GM19099 (cell line): Measurements from ENCODE around the gene GNG8.

Experiments
- POLR2A ChIP-seq: IDR thresholded peaks from 3 replicates; pipeline ENCODE4 v1.6.1; 2011; ENCODE audit warnings: low read depth; ENCODE audit not compliant: insufficient read length; ENCODE audit errors: extremely low read depth

The GNG8 gene

GRCh38 chr19:46613525-46613924 lies 22.5 kb downstream of the GNG8 start:
- no peak for TF ChIP-seq POLR2A

GRCh38 chr19:46611776-46612175 lies 24.2 kb downstream of the GNG8 start:
- no peak for TF ChIP-seq POLR2A

- TF ChIP-seq POLR2A: no peak
Observed at GRCh38 chr19:46610851-46611770, 24.9 kb downstream of the GNG8 start.

- TF ChIP-seq POLR2A: no peak
Observed at GRCh38 chr19:46610413-46610775, 25.6 kb downstream of the GNG8 start.

- no peak for TF ChIP-seq POLR2A
Observed at GRCh38 chr19:46609511-46610412, 26.2 kb downstream of the GNG8 start.

GRCh38 chr19:46608581-46609345 lies 27.2 kb downstream of the GNG8 start:
- no peak for TF ChIP-seq POLR2A

DNA sequence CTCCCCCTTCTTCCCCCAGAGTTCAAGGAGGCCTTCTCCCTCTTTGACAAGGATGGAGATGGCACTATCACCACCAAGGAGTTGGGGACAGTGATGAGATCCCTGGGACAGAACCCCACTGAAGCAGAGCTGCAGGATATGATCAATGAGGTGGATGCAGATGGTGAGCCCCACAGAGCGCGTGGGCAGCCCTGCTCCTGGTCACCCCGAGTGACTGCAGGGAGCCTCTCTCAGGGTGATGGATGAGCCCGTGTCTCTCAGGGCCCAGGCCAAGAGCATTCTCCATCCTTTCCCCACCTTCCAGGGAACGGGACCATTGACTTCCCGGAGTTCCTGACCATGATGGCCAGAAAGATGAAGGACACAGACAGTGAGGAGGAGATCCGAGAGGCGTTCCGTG lies 27.8 kb downstream of the GNG8 start:
- TF ChIP-seq POLR2A: no peak

DNA sequence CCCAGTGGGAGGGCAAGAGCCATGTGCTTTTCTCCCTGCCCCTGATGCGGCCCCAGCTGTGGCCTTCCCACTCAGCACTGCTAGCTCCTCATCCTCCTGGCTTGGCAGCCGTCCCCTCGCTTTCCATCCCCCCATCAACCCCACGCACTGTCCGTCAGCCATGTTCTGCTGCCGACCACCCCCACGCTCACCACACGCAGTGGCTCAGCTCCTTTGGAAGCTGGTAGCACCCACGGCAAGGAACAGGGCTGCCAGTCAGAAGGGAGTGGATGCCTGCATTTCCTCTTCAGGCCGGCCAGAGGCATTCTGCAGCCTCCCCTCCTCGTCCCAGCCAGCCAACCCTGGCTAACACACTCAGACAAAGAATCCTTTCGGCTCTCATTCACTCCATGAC lies 28.6 kb downstream of the GNG8 start:
- no peak for TF ChIP-seq POLR2A

DNA sequence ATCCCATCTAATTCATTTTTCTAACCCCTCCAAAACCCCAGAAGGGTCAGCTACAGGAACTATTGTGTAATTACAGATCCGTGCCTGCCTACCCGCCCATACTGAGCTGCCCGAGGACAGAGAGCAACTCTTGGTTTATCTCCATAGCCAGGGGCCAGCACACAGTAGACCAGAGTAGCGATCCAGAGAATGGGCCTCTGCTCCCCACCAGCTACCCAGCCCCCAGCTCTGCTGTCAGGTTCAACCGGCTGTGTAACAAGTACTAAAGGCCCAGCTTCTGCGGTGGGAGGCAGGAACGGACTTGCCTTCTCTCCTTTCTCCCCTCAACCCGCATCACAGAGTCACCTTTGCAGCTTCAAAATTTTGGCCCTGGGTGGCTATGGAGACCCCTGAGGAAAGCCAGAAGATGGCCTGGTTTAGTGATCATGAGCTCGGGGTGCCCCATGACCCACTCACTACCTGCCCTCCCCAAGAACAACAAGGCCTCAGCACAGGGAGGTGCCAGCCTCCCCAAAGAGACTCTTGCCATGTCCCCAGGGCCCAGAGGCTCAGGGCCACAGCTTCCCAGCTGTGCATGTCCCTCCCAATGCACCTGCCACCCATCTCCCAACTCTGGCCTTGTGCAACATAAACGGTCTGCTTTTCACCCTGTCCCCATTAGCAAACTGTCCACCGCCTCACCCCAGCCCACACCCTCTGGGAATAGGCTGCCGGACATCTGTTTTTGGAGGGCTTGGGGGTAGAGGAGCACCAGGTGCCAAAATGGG lies 29.1 kb downstream of the GNG8 start:
- TF ChIP-seq POLR2A: no peak

DNA sequence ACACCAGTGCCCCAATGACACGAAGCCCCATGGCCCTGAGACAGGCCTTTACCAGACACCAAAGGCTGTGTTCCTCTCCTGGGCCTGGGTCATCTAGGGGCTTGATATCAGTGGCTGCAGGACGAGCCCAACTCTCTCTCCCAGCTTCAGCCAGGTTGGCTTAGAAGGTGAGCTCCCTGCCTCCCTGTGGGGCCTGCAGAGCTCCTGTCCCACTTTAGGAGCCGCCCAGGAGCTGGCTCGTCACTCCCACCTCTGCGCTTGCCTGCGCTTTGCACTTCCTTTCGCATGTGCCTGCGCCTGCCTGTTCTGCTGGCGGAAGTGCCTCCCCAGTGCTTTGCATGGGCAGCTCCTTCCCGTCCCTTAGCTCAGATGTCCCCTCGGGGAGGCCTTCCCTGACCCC lies 30.0 kb downstream of the GNG8 start:
- no peak for TF ChIP-seq POLR2A

DNA sequence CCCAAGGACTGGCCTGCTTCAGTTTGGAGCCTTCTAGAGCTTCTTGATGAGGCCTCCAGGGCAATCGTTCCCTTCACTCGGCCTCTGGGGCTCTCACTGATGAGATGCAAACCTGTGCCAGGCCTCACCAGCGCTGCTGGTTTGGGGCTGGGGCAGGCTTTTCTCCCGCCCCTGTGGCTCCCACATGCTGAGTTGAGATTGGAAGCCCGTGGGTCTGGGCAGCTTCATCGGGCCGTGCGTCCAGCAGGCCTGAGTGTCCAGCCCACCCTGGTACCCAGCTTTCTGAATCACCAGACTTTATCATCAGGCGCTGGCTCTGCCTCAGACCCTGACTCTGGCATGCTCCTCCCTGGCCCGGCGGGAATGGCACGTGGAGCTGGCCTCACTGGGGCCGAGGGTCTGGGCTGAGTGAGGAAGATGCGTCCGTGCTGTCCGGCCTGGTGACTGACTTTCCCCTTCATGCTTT lies 30.6 kb downstream of the GNG8 start:
- no peak for TF ChIP-seq POLR2A

DNA sequence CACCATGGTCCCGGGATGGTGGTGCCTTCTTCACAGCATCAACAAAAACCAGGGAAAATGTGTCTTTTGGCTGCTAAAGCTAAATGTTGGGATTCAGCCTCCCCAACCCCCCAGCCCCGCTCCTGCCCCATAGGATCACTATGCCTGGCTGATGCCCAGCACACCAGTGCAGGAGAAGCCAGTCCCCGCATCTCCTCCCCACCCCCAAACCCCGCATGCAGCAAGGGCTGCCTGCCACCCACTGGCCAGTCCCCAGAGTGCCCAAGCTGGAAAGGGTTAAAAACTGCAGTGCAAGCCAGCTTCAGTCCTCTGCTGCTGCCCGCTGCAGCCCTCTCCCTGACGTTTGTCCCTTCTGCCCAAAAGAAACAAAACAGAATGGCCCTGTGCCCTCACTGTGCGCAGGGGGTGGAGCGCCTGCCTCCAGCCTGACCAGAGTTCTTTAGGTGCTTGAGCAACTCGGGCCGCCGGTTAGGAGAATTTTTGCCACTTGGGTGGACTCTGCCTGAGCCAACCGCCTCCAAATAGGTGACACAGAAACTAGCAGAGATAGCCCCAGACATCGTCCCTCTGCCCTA lies 31.1 kb downstream of the GNG8 start:
- TF ChIP-seq POLR2A: no peak

DNA sequence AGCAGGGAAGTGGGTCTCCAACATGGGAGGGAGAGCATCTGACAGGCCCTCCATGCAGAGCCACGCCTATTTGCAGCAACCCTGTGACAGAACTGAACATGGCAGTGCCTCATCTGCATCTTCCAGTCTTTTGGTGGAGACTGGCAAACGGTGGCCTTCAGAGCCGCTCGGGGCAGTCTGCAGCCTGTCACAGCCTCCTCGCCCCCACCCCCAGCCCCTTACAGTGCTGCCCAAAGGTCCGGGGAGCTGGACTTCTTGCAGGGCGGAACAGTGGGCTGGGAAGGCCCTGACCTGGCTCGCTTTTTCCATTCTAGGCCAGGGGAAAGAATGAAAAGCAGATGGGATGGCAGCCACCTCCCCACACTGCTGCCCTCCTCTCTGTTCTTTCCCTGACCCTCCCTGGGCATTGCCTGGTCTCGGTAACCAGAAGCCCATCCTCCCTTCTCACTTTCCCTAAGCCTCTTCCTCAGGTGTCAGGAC lies 32.2 kb downstream of the GNG8 start:
- no peak for TF ChIP-seq POLR2A

- TF ChIP-seq POLR2A: no peak
Observed at GRCh38 chr19:46603195-46603637, 32.8 kb downstream of the GNG8 start.
